CD4-positive, alpha-beta T cell treated with Interleukin-6 for 4 hours (primary cell): ENCODE measurements around the gene NEO1.
"Not testable (repeated sequence)": the region's sequence is repeated elsewhere in the genome, so short reads cannot be mapped to it uniquely, and the experiment has no call there.

Experiments used
- DNase-seq: peaks from one replicate; pipeline ENCODE4 v3.0.0-alpha.2; 2020; ENCODE audit warnings: mixed read lengths

Gene NEO1

GRCh38 chr15:73268457-73268856 lies 216.2 kb downstream of the NEO1 start:
- no peak for DNase-seq

DNA sequence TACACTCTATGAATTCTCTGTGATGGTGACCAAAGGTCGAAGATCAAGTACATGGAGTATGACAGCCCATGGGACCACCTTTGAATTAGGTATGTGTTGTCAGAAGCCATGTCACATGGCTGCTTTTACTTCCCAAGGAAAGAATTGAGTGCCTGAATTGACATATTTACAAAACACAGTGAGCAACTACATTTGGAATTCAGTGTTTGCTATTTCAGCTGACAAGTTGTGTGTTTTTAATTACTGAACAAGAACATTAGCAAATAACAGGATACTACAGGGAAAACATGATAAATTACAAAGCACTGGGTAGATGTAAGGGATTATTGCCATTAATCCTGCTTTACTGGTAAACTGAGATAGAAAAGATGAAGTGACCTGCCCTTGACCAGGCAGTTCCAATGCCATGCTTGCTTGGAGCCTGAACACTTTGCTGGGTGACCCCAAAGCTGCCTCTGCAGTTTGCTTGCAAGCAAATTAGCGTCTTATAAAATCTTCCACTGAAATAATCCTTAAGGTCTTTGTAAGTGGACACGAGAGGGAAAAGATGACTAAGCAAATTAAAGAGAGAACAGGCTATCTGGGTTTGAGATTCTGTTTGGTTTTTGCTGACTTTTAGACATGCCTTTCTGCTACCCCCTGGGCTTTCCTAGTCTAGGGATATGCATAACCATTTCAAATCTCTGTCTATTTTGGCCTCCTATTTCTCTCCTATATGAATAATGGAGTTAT lies 218.3 kb downstream of the NEO1 start:
- no peak for DNase-seq

DNA sequence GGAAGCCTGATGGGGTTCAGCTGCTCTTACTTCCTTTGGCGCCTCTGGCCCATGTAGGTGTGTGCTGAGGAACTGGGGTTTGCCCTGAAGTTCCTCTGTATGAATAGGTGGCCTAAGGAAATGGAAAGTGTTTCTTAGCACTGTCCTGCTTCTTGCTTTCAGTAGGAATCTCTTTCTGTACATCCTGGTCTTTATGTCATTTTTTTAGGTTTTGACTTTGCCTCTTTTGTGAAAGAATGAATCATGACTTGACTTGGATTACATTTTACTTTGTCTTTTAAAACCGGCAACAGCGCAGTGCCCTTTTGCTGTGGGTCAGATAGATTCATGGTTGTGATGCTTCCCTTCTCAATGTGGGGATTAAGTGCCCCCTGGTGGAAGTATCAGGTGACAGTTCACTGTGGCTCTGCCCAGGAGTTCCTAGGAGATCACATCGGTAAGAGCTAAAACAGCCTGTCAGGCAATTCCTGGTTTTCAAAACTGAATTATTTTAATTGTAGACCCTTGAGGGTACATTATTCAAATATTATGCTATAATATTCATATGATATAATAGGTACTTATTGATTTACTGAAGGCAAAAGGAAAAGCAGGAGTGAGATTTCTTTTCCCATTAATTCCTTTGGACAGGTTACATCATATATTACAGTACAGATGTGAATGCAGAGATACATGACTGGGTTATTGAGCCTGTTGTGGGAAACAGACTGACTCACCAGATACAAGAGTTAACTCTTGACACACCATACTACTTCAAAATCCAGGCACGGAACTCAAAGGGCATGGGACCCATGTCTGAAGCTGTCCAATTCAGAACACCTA lies 221.1 kb downstream of the NEO1 start:
- peak; percentile 49 for DNase-seq

- DNase-seq: no peak
These were observed 223.6 kb downstream of the NEO1 start for GRCh38 chr15:73275862-73276261.

DNA sequence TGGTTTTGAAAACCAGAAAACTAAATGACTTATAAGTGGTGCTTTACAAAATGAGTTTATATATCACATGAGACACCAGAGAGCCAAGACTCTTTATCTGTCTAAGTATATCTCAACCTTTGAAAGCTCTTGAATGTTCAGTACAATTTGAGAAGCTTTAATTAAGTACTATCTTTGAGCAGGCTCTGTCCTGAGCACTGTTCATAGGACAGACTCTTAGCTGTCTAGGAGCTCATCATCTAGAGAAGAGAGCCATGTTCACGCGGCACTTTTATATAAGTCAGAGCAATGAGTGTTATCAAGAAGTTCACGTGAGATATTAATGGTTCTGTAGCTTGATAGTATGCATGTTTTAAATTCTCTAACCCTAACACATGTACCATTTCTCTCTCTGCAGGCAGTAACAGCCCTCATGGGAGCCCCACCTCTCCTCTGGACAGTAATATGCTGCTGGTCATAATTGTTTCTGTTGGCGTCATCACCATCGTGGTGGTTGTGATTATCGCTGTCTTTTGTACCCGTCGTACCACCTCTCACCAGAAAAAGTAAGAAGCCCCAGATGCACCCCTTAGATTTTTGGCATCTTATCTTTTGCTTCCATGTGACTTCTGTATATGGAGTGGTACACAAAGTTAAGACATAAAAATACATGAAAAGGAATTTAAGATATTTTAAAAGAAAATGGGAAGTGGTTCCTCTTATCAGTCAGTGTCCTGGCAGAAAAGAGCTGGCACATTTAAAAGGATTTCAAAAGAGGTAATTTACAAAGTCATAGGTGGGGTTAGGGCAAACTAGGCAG lies 230.5 kb downstream of the NEO1 start:
- no peak for DNase-seq

GRCh38 chr15:73283366-73283962 lies 231.2 kb downstream of the NEO1 start:
- no peak for DNase-seq

- no peak for DNase-seq
These were observed 231.9 kb downstream of the NEO1 start for GRCh38 chr15:73284090-73284716.

DNA sequence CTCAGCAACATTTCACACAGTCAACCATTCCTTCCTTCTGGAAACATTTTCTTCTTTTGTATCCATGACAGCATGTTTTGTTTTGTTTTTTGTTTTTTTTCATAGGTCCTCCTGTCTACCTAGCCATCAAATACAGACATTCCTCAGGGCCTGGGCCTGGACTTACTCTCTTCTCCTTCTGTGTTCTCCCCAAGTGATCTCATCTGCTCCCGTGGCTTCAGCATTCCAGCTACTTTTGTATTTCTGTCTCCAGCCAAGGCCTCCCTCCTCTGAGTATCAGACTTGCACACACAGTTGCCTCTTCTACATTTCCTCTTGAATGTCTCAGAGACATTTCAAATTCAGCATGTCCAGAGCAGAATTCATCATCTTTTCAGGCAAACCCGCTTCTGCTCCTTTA lies 234.0 kb downstream of the NEO1 start:
- no peak for DNase-seq

DNA sequence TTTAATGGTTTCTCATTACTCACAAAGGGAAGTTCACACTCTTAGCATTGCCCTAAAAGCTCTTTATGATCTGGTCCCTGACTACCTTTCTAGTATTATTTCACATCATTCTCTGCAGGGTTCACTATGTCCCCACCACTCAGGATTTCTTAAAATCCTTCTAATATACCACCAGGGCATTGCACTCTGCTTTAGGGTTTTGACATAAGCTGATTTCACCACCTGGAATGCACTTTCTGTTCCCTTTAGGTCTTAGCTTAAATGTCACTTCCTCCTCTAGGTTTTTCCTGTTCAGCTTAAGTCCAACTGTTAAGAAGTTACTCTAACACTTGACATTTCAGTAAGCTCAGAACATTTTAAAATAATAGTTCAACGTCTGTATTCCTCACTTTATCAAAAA lies 234.8 kb downstream of the NEO1 start:
- no peak for DNase-seq

- DNase-seq: no peak
These were observed 239.2 kb downstream of the NEO1 start for GRCh38 chr15:73291441-73291840.

GRCh38 chr15:73293773-73294172 lies 241.5 kb downstream of the NEO1 start:
- DNase-seq: no peak

DNA sequence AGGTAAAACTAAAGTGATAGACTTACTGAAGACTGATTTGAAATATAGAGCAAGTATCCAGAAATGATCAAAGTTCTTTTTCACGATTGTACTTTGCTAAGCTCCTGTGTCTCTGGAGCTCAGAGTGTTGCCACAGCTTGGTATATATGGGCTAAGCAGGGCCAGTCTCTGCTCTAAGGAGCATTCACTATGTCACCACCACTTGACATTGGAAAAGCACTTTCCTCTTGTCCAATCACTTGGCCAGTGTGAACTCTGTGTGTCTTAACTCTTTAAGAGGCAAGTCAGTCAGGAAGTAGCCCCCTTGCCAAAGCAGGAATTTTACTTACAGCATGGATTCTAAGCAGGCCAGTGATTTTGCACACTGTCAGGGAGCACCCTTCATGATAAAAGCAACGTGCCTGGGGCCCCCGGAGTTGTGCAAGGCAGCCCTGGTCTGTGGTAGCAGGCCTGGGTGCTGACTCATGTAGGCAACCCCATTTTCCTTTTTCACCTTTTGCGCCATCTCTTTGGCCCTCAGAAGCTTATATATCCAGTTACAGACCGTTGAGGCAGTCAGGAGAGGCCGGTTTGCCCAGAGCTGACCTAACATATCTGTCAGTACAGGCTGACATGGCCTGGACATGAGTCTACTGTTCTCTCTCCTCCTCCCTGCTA lies 243.5 kb downstream of the NEO1 start:
- no peak for DNase-seq

DNA sequence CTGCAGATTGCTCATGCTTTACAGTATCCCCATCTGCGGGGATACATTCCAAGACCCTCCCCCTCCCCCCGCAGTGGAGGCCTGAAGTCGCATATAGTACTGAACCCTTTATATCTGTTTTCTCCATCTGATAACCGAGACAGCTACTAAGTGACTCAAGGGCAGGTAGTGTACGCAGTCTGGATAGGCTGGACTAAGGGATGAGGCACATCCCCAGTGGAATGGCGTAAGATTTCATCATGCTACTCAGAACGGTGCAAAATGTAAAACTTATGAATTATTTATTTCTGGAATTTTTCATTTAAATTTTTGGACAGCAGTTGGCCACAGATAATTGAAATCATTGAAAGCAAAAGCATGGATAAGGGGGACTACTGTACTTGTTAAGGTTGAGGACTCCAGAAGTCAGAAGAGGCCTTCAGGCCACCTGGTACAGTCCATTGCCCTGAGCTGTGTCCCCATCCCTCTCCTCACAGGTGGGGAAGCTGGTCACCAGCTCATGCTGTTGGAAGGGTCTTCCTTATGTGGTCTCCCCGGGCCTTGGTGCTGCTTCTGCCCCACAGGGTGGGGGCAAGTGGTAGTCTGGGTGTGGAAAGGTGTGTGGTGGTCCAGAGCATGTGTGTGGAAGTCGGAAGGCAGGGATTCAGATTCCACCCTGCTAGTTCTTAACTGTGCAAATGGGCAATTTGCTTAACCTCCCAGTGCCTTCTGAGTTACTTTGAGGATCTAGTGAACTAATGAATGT lies 244.5 kb downstream of the NEO1 start:
- DNase-seq: no peak

DNA sequence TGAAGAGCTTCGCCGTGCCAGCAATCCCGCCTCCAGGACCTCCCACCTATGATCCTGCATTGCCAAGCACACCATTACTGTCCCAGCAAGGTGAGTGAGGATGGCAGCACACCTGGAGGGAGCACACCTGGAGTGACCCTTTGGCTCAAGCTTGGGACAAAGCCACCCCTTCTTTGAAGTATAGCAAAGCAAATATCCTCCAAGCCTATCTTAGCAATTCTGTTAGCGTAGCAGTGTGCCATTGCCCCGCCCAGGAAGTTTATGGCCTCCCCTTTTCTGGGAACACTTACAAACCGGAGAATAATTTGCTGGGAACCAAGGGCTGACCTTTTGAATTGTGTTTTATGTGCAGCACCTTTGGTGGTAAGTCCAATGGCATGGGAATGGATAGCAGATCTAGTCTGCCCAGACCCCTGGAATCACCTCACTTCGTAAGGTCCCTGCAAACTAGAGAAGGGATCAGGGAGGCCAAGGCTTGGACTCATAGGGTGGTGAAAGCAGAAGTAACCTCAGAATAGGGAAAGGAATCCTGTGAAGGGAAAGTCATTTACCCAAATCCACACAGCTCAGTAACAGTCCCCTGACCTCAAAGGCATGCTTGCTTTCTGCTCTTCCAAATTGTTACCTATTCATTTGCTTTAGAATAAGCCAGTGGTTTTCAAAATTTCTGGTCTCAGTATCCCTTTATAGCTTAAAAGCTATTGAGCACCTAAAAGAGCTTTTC lies 246.4 kb downstream of the NEO1 start:
- no peak for DNase-seq

DNA sequence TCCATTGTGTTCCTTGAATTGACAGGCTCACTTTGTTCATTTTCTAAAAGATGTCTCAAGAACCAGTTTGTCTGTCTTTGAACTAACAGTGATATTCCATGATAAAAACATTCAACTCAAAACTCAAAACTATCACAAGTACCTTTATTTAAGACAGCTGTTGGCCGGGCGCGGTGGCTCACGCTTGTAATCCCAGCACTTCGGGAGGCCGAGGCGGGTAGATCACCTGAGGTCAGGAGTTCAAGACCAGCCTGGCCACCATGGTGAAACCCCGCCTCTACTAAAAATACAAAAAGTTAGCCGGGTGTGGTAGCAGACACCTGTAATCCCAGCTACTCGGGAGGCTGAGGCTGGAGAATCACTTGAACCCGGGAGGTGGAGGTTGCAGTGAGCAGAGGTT lies 248.0 kb downstream of the NEO1 start:
- DNase-seq: not testable (repeated sequence)

- DNase-seq: no peak
These were observed 251.4 kb downstream of the NEO1 start for GRCh38 chr15:73303636-73304035.

- DNase-seq: no peak
These were observed 253.3 kb downstream of the NEO1 start for GRCh38 chr15:73305331-73306211.

- no peak for DNase-seq
These were observed 256.0 kb downstream of the NEO1 start for GRCh38 chr15:73308305-73308704.

DNA sequence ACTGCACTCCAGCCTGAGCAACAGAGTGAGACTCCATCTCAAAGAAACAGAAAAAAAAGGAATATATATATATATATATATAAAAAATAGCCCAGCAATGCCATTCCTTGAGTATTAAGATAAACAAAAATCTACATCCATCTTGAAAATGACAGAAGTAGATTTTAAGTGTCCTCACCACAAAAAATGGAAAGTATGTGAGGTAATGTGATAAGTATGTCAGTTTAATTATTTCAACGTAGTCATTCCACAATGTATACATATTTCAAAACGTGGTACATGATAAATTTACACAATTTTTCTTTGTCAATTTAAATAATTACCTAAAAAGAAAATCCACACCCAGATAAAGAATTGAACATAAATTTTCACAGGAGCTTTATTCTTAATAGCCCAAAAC lies 261.6 kb downstream of the NEO1 start:
- DNase-seq: no peak
